Measurements from ENCODE around the gene DAPK1.

DAPK1 gene

DNA sequence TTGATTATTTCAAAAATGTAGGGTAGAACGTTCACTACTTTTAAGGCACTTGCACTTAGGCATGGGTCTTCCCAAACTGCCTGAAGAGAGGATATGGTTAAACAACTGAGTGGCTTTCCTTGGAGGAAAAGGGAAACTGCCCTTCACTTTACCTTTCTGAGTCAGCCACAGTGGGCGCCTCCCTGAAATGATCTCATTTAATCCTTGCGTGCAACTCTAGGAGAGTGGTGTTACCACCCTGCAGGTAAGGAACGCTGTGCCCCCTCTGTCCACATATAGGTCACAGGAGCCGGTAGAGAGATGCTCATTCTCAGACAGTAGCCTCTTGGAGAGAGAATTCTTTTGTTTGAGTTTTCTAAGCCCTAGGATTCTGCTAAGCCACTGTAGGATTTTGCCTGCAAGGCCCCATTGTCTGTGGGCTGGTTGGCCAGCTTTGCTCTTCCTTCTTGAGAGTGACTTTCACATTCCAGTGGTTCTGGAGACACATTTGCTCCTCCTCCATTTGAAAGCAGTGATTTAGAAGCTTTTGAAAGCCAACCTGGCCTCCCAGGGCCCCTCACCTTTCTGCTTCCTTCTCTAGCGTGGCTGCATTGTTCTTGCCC is 118.0 kb downstream of the DAPK1 start:
- peak in 1 of 3 donors; percentile 44 for DNase-seq

DNA sequence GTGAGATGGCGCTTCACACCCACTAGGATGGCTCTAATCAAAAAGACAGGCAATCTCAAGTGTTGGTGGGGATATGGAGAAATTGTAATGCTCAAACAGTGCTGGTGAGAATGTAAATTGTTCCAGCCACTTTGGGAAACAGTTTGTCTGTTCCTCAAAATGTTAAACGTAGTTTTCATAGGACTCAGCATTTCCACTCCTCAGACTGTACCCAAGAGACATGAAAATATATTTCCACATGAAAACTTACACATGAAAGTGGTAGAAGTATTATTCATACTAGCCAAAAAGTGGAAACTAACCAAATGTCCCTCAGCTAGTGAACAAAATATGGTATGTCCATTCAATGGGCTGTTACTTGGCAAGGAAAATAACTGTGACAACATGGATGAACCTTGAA is 120.6 kb downstream of the DAPK1 start:
- peak in 1 of 3 donors; percentile 35 for DNase-seq

DNA sequence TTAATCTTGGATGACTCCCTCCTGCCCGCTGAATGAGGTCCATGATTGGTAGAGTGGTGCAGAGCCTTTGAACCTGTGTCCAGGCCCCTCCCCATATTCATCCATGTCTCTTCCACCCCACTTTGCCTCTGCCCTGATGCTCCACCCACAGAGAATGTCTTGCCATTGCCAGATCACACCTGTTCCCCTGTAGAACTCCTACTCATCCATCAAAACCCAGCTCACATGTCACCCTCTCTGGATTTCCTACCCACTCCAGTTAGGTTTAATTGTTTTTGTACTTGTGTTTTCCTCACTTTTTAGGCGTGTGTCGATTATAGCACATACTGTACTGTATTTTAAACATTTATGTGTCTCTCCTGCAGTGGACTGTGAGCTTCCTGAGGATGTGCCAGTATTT is 121.3 kb downstream of the DAPK1 start:
- no peak for DNase-seq

DNA sequence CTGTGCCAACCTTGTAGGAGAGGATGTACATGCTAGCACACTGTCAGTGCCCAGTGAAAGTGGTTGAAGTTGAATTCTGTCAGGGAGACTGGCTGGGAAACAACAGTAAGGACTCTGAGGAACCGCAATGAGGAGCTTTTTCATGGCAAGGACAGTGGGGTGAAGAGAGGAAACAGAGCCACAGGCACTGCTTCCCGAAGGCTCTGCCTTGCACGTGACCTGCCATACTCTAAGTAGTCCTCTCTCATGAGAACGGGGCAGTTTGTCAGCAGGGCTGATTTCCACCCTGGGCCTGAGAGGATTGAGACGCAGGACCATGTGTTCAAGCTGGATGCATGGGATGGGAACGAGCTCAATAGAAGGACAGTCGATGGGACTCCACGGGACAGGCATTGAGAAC is 121.7 kb downstream of the DAPK1 start:
- DNase-seq, result no peak

DNA sequence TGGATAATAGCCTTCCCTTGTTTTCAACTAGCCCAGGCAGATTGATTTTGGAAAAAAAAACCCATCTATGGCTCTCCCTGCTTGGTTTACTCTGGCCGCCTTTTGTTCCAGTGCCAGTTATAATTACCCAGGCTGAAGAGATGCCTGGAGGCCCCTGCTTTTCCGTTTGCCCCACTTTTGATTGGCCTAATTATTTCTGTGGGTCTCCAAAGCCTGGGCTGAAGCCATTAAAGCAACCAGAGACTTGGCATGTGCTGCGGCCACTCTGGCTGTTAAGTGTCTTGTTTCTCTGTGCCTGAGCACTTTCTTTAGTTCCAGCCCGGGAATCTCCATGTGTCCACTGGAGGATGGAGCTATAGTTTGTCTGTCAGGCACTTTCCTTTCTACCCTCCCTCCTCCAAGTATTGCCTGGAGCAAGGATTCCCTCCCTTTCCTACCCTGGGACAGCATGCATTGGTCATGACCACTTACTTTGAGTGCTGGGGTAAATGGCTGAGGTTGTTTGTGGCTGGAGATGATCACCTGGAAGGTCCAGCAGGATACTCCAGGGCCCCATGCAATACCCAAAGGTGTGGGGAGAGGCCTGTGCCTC is 123.2 kb downstream of the DAPK1 start:
- DNase-seq, result no peak

DNA sequence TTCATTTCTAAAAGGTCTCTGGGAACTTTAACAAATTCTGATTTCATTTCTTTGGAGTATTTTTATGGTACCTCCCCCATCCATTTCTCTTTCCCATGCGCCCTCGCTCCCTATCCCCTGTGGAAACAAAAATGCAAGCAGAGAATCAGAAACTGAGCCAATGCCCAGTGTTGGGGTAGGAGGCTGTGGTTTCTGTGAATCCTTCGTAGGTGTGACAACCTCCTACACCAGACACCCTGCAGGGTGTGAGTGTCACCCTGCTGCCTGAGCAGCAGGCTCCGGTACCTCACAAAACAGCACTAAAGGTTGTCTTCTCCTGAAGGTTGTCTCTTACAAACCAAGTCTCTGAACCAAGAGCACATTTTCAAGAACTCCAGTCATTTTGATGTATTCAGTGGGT is 124.4 kb downstream of the DAPK1 start:
- no peak for DNase-seq

DNA sequence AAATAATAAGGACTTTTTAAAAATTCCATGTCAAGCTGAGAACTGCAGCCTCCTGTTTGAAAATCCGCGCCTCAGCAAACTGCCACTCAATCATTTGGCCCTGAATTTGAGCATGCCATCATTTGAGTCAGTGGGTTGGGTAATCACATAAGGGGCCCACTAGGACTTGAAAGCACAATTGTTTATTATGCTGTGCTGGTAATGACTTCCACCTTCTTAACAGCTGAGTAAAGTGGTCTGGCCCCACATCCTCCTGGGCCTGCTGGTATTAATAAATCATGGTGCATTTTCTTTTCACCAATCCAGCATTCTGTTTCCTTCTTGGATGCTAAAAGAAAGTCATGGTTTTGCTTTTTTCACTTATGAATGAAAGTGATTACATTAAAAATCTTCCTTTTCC is 125.3 kb downstream of the DAPK1 start:
- DNase-seq, result no peak

DNA sequence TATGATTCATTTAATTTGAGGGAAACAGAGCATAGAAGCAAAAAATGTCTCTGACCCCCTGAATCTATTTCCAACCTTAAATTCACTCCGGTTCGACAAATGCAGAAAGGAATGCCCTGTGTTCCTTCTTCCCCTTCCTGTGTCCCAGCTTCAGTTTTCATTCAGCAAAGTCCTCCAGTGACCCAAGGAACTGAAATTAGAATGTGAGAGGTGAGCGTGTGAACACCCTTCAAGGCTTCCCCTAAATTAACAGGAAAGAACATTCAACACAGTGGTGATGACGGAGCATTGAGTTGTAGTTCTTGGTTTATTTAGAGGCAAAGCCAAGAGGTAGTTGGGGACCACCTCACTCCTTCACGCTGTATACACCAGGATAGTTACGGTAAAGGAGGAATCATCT is 130.7 kb downstream of the DAPK1 start:
- peak in 2 of 3 donors; percentile 47 to 55 for DNase-seq

DNA sequence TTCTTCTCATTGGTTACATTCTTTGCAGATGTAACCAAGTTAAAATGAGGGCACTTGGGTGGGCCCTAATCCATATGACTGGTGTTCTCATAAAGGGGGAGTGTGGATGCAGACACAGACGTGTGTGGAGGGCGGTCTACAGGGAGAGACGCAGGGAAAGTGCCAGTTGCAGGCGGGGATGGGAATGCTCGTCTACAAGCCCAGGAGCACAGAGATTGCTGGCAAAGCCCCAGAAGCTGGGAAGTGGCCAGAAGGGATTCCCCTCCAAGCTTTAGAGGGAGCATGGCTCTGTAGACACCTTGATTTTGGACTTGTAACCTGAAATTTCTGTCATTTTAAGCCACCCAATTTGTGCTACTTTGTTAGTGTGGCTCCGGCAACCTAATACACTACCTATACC is 131.4 kb downstream of the DAPK1 start:
- no peak for DNase-seq

DNA sequence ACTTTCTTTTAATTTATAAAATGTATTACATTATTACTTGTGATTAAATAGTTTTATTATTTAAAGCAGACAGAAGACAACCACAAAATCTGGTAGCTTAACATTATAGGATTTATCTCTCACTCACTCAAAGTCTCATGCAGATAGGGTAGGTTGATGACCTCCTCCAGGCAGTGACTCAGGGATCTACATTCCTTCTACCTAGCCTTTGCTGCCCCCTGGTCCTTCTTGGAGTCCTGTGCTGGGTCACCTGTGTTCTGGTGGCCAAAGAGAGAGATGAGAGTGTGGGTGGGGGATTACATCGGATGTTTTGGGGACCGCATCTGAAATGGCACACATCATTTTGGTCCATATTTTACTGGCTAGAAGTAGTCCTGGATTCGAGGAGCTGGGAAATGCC is 132.6 kb downstream of the DAPK1 start:
- no peak for DNase-seq

DNA sequence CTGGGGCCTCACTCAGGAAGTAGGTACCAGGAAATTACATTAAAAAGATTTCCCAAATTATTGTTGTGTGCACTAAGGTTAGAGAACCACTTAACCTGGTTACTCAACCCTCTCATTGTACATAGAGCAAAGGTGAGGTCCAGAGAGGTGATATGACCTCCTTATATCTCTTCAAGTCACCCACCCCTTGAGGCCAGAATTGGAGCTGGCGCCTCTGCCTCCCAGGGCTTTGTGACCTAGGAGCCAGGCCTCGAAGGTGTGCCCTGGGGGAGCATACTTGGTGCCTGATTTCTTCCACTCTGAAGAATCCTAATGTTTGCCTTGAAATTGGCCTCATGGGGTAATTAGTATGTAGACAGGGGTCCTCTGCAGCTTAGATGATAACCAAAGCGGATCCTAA is 133.2 kb downstream of the DAPK1 start:
- no peak for DNase-seq

DNA sequence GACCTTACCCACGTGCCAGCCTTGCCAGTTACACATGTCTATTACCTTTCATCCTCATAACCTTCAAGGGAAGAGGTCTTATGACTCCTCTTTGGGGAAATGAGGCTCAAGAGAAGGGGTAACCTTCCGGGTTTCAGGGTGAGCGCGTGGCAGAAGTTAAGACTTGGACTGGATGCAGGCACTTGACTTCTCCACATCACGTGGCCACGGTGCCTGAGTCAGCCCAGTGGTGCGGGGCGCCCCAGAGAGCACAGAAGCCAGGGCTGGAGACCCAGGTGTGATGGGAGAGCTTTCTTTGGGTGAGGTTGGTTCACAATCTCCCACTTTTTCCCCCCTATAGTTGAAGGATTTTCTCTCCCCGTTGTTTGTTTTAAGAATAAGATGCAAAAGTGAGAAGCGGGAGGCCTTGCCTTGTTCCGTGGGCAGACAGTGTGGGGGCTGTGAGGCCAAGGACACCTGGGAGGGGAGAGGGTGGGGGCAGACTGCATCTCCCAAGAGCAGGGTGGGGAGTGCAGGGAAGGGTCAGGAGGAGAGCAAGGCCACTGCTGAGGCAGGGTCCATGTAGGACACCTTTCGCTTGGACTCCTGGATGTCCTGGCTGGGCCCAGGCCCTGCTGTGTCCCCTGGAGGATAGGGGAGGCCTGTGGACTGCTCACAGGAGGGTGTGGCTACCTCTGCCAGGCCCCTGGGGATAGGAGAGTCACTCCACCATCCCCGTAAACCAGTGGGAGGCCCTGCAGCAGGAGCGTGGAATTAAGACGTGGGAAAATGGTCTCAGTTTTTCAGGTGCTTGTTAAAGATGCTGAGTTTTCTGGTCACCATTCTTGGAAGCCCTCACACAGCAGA is 138.2 kb downstream of the DAPK1 start:
- DNase-seq, result no peak

DNA sequence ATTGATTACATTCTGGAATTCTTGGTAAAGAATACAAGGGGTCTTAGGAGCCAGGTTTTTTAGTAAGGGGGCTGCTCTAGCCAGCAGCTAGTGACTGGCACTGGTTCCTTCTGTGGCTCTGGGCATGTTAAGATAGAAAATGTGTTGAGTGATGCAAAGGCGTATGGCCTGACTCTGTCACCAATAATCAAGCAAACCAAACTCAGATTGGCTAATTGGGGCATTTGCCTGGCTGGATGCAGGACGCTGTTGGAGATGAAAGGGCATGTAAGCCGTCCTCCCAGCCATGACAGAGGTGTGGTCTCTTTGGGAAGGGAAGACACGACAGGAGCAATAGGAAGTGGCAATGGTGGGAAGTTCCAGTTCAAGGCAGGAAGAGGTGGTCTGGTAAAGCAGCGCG is 140.6 kb downstream of the DAPK1 start:
- DNase-seq, result no peak

DNA sequence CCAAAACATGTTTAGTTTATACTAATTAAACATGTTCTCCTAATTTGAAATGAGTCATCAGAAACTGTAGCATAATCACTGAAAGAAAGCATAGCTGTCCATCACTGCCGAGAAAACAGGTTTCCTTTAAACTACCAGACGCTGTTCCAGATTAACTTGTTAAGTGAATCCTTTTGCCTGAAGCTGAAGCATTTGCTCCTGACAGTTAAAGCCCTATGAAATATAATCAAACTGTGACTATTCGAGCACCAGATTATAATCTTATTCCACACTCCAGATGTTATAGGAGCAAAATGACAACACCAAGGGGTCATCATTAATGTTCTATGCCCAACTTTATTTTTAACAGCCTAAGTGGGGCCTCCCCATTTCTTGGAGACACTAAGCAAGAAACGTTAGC is 142.3 kb downstream of the DAPK1 start:
- DNase-seq, result no peak

DNA sequence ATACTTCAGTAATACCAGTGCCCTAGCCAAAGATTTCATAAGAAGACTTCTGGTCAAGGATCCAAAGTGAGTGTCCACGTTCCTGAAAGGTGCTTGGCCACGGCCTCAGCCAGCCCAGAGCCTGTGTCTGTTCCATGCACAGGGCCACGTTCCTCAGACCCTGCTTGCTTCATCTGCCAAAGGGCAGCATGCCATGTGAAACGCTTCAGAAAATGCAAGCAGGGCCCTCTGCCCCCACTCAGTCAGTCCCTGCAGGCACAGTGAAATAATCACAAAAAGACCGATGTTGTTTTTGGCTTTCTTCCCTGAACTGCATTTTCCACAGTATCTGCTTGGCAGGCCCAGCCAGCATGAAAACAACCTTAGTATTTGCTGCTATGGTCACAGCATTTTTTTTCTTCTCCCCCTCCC is 142.7 kb downstream of the DAPK1 start:
- no peak for DNase-seq

DNA sequence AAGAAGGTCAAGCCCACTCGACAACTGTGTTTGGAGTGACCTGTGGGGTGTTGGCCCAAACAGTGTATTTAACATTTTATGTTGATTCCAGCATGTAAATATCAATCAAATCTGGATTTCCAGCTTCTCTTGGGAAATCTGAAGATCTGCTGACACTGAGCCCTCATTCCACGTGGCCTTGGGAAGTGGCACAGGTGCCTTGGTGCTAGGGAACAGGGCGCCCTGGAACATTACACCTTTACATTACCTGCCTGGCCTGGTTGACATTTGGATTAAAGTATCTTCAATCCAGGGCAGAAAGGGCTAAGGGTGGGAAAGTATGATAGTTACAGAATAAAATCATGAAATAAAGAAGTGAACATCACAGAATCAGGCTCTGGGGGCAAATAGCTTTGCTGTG is 143.4 kb downstream of the DAPK1 start:
- DNase-seq, result no peak

DNA sequence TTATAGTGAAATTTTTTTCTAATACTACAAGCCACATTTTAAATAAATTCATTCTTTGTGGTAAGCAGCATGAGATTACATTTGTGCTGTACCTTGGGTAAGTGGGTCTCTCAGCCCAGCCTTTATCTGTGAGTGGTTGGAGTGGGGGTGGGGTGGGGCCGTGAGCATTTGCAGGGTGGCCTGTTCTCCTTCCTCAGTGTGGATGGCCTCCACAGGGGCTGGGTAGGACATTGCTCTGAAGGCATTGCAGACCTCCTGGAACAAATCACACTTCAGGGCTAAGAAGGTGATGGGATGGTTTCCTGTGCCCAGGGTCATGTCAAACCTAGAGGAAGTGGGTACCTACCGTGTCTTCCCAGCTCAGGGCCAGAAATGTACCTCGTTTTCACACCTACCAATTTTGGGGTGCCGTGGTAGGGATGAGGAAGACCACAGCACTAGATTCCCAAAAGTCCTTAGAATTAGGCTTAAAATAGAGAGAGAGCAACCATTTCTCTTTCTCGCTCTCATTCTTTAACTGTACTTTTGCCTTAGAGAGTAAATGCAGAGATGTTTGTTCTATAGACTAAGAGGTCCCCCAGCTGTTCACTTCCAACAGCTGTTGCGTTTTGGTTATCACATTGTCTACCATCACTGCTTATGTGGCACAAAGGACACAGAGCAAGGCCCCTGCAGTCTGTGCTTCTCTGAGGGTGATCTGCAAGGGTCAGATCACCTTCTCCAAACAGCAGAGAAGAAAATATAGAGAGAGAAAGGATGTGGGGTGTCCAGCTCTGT is 144.9 kb downstream of the DAPK1 start:
- DNase-seq, result no peak

DNA sequence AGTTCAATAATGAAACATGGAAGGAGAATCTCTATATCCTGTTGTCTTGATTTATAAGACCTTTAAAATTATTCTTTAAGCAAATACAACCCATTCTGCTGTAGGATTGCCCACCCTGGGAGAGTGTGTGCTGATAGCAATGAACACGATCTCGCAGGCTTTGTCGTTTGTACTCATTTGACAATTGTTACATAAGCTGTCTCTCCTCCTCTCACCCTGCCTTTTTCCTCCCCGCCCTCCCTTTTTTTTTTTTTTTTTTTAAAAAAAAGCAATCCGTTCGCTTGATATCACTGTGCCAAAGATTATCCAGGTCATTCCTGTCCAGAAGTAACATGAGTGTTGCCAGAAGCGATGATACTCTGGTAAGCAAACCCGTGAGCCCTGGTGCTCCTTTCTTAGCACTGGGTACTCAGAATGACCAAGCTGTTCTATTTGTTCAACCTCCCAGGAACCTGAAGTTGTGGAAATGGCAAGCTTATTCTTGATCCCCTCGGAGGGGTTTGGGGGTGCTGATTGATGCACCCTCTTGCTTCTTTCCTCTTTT is 145.5 kb downstream of the DAPK1 start:
- no peak for DNase-seq

DNA sequence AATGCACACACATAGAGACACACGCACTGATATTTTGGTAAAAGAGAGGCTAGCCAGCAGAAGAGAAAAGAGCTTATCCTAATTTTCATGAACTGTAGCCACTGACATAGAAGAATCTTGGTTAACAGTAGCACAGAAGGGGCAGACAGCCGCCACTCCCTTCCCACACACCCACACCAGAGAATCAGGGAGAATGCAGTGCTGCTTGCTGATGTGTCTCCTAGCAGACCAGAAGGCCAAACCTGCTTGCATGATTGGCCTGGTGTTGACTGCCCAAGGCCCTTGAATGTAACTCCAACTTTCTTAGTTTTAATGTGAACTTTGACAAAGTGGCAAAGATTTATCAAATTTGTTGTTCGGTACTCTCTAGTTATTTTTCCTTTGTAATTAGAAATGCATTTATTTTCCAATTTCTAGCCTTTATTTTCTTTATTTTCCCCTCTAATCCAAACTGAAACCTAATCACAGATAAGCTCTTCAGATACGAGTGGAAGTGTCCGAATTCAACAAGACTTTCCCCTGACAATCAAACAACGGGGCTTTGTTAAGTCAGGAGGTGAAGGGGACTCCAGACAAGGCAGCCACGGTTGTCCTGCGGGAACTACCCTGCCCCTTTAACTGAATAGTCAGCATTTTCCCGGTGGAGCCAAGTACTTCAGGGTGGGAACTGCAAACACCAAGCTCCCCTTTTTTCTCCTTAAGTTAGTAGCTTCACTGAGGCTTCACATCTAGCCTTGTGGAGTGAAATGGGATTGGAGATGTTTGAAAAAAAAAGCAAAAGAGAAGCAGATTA is 146.3 kb downstream of the DAPK1 start:
- DNase-seq, result no peak

DNA sequence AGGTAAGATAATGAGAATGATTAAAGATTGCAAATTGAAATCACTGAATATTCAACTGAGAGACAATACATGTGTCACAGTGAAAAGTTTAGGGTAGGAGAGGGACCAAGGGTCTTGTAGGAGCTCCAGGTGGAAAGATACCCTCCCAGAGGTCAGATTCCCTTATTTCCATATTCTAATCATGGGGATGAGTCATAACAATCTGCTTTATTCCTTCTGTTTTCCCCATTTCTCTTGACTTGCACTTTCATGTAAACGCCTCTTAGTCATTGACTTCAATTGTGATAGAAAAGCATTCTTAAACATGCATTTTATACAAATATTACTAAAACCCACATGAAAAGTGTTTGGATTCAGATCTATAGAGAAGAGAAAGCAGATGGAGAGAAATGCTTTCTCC is 147.0 kb downstream of the DAPK1 start:
- peak in 2 of 3 donors; percentile 49 to 59 for DNase-seq

DNA sequence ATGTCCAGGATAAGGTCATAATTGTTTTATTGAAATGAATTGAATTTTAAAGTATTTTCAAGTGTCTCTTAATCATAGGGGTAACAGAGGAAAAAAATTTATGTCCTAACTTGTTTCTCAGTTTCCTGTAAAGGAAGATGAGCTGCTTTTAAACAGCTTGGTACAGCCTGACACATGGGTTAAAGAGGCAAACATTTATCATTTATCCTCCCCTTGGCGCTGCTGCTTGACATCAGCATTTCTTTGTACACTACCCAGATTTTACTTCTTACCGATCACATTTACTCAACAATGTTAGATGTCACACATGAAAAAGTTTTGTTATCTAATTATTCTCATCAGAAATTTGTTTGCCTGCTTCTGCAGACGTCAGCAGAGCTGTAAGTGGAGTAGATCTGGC is 148.9 kb downstream of the DAPK1 start:
- no peak for DNase-seq

DNA sequence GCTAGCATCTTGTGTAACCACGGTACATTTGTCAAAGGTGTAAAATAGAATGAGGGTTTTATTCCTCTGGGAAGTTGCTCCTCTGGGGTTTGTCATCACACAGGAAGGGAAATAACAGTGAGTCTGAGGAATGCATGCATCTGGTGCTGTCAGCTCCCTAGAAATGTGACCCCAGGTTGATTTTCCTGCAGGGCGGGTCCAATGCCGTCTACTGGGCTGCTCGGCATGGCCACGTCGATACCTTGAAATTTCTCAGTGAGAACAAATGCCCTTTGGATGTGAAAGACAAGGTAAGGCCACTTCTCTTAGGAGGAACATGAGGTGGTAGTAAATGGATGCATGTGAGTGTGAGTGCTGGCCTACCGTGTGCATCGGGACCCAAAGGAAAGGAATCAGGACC is 149.4 kb downstream of the DAPK1 start:
- no peak for DNase-seq
